A549 (cell line): Measurements from ENCODE around the gene PRRC2B.

Source experiments
- HMGXB4 ChIP-seq: fragments of 250-450 bp; sonication (Bioruptor Pico); IDR thresholded peaks from 2 replicates; pipeline ENCODE4 v1.5.0; 2021; ENCODE audit warnings: mild to moderate bottlenecking, moderate library complexity, borderline replicate concordance
- POLR2A ChIP-seq: IDR thresholded peaks from 2 replicates; pipeline ENCODE4 v1.6.1; 2012; ENCODE audit warnings: mild to moderate bottlenecking, low read length
- RFX5 ChIP-seq: fragments of 450-650 bp; IDR thresholded peaks from 2 replicates; pipeline ENCODE4 v1.7.1; 2014; ENCODE audit warnings: antibody characterized with exemption, mild to moderate bottlenecking, moderate library complexity

GRCh38 chr9:131429121-131430012 lies 35.5 kb downstream of the PRRC2B start:
- TF ChIP-seq RFX5 (no peak), HMGXB4 (CRISPR knock-in tag) (no peak), POLR2A (no peak)
